ENCODE data around the gene FHAD1.

DNA sequence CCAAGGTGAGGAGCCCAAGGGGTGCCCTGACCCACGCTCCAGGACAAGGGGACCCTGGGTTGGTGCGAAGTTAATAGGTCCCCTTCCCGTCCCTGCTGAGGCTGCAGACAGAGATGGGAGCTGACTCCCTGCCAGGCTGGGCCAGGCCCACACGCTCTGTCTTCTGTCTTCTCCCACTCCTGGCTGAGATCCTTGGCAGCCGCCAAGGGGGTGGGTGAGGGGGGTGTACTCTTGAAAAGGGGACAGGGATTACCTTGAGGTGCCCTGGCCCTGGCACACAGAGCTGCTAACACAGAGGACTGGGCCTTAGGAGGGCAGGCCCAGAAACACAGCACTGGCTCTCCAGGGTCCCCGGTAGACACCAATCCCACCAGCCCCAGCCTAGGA, 180.2 kb downstream of the FHAD1 start:
- TF ChIP-seq CTCF (IDR thresholded peaks at IDR 0.05 in 2 of 3, conservative IDR thresholded peaks at IDR 0.05 in 1 of 3; ENCODE audit: borderline replicate concordance in 1 of 3, insufficient read depth in 1 of 3, low read depth in 2 of 3, low read length in 2 of 3) (no peak), POLR2A (IDR thresholded peaks at IDR 0.05; ENCODE audit: borderline replicate concordance, extremely low read depth, insufficient read depth, insufficient read length) (no peak), EZH2 (IDR thresholded peaks at IDR 0.05) (no peak), YY1 (IDR thresholded peaks at IDR 0.05; ENCODE audit: extremely low read depth, insufficient replicate concordance, low read depth, low read length) (no peak), ATF3 (IDR thresholded peaks at IDR 0.05) (no peak), ZBTB33 (IDR thresholded peaks at IDR 0.05; ENCODE audit: extremely low read depth, insufficient replicate concordance, low read length) (no peak), RAD21 (IDR thresholded peaks at IDR 0.05; ENCODE audit: low read depth) (no peak), ZFX (IDR thresholded peaks at IDR 0.05) (no peak), MAX (IDR thresholded peaks at IDR 0.05) (no peak)

Measured in HCT116 (cell line).